OCI-LY3 (cell line): ENCODE results near the gene EMD.

Source experiments
- CTCF ChIP-seq: fragments of 200-600, 300-600 bp; sonication (generic); IDR thresholded peaks from 2 replicates; pipeline ENCODE4 v1.5.1; 2014; ENCODE audit warnings: antibody characterized with exemption, low read length, low read depth
- EZH2phosphoT487 ChIP-seq: fragments of 200-600 bp; shearing (Covaris generic); IDR thresholded peaks from 2 replicates; pipeline ENCODE4 v1.6.1; 2018; ENCODE audit warnings: antibody characterized with exemption, mixed run types, low read depth

GRCh38 chrX:154371017-154371788 lies 7.9 kb upstream of the EMD start:
- no peak for TF ChIP-seq CTCF
- TF ChIP-seq EZH2phosphoT487, result no peak
